CD4-positive, CD25-positive, alpha-beta regulatory T cell (primary cell): ENCODE data around the gene SAMD3. TPM values are rescaled to one million over a fixed set of nuclear protein-coding genes. Genes with fewer than 3 reads are reported as not detected.

ENCODE experiments used
- ATAC-seq, 2 donors: fragments of 150-1000 bp; cut with Tn5 transposase; one replicate each; pipeline ENCODE4 v1.10.0; 2021; ENCODE audit warnings: low read depth in 2 of 2, moderate number of reproducible peaks in 2 of 2, moderate library complexity in 1 of 2
- DNase-seq, 3 donors: peaks; one replicate each; pipeline versions ENCODE4 v3.0.0 to v3.0.0-alpha.2; 2012 to 2022; ENCODE audit warnings: mixed read lengths in 1 of 3
- H3K27ac ChIP-seq: one replicate; pipeline ENCODE4 v1.7.0; 2013; ENCODE audit warnings: mild to moderate bottlenecking, low read length; ENCODE audit not compliant: insufficient read depth, poor library complexity, severe bottlenecking
- H3K27me3 ChIP-seq: one replicate; pipeline ENCODE4 v1.7.0; 2013; ENCODE audit warnings: low read length; ENCODE audit not compliant: control insufficient read depth, insufficient read depth
- H3K36me3 ChIP-seq: one replicate; pipeline ENCODE4 v1.7.0; 2013; ENCODE audit warnings: mild to moderate bottlenecking, low read length, moderate library complexity; ENCODE audit not compliant: control insufficient read depth, insufficient read depth
- H3K4me1 ChIP-seq: 2 replicates; pipeline ENCODE4 v1.7.0; 2013; ENCODE audit warnings: mild to moderate bottlenecking, low read length; ENCODE audit not compliant: insufficient read depth, control insufficient read depth, poor library complexity, severe bottlenecking
- H3K4me3 ChIP-seq: one replicate; pipeline ENCODE4 v1.7.0; 2013; ENCODE audit warnings: low read depth, mild to moderate bottlenecking, low read length, moderate library complexity
- H3K9me3 ChIP-seq, 2 experiments: 1 replicate in 1 of 2; 2 replicates in 1 of 2; pipeline ENCODE4 v1.7.0; 2013; ENCODE audit warnings: low read length in 2 of 2, mild to moderate bottlenecking in 1 of 2, moderate library complexity in 1 of 2; ENCODE audit not compliant: control insufficient read depth in 2 of 2
- H3K27ac Mint-ChIP-seq, 3 donors: one replicate each; pipeline ENCODE4 v1.8.0; 2020 to 2022; ENCODE audit warnings: mild to moderate bottlenecking in 3 of 3, mixed read lengths in 3 of 3, moderate library complexity in 2 of 3
- H3K27me3 Mint-ChIP-seq: one replicate; pipeline ENCODE4 v1.8.0; 2022; ENCODE audit warnings: mild to moderate bottlenecking, mixed read lengths
- H3K36me3 Mint-ChIP-seq: one replicate; pipeline ENCODE4 v1.8.0; 2020; ENCODE audit warnings: mixed read lengths
- H3K4me1 Mint-ChIP-seq, 4 donors: one replicate each; pipeline ENCODE4 v1.8.0; 2020 to 2022; ENCODE audit warnings: mixed read lengths in 4 of 4, mild to moderate bottlenecking in 1 of 4
- H3K4me3 Mint-ChIP-seq, 4 donors: one replicate each; pipeline ENCODE4 v1.8.0; 2020 to 2022; ENCODE audit warnings: mild to moderate bottlenecking in 4 of 4, mixed read lengths in 4 of 4, moderate library complexity in 3 of 4
- H3K9me3 Mint-ChIP-seq, 7 donors: one replicate each; pipeline ENCODE4 v1.8.0; 2020 to 2022; ENCODE audit warnings: mixed read lengths in 7 of 7, mild to moderate bottlenecking in 3 of 7, moderate library complexity in 2 of 7
- polyA plus RNA-seq, 4 donors: library from polyadenylated mRNA; unstranded; fragments of 300-500 nt; fragmentation: Illumina TruSeq; gene quantifications; one replicate each; pipeline ENCODE4 v1.2.3, GENCODE V29; 2021
- total RNA-seq: library from RNA; stranded (reverse); gene quantifications from one replicate; pipeline ENCODE4 v1.2.3, GENCODE V29; 2022

SAMD3 gene
- total and polyA plus RNA-seq, 5 donors from 2014 or later = 25.0 to 70.7 (median 49.6) TPM

GRCh38 chr6:130140084-130140483 is 82.7 kb downstream of the SAMD3 start:
- DNase-seq (no peak), ATAC-seq (no peak)
- no peaks in the 10 kb centered on the region for H3K27me3 Mint-ChIP-seq
- H3K4me1 Mint-ChIP-seq = peaks cover 33 to 72% (median 58%) of the 10 kb centered on the region in 4 donors
- no peak overlapping the region for H3K27ac ChIP-seq
- H3K9me3 Mint-ChIP-seq = no peaks in the 10 kb centered on the region
- peaks cover 49% of the 10 kb centered on the region for H3K4me1 ChIP-seq
- H3K9me3 ChIP-seq = no peaks in the 10 kb centered on the region
- peak overlapping the region; percentile 67 to 98 (median 97) for H3K27ac Mint-ChIP-seq
- H3K27me3 ChIP-seq = no peaks in the 10 kb centered on the region
- peaks cover 62% of the 10 kb centered on the region for H3K36me3 Mint-ChIP-seq
- peak overlapping the region in 1 of 4 donors; percentile 86 for H3K4me3 Mint-ChIP-seq
- H3K4me3 ChIP-seq = peak overlapping the region; percentile 4
- peaks cover 14% of the 10 kb centered on the region for H3K36me3 ChIP-seq

GRCh38 chr6:130138909-130139242 is 83.9 kb downstream of the SAMD3 start:
- peaks cover 59% of the 10 kb centered on the region for H3K36me3 Mint-ChIP-seq
- peak overlapping the region; percentile 97 to 98 (median 98) for H3K27ac Mint-ChIP-seq
- DNase-seq = no peak
- Histone ChIP-seq H3K27ac (peak overlapping the region; percentile 61), H3K9me3 (no peaks in the 10 kb centered on the region), H3K36me3 (peaks cover 6% of the 10 kb centered on the region), H3K4me3 (peak overlapping the region; percentile 83), H3K27me3 (no peaks in the 10 kb centered on the region), H3K4me1 (peaks cover 61% of the 10 kb centered on the region)
- ATAC-seq = peak; percentile 22 to 46
- peaks cover 39 to 82% (median 68%) of the 10 kb centered on the region in 4 donors for H3K4me1 Mint-ChIP-seq
- H3K27me3 Mint-ChIP-seq = no peaks in the 10 kb centered on the region
- H3K4me3 Mint-ChIP-seq = peak overlapping the region; percentile 66 to 91 (median 86)
- H3K9me3 Mint-ChIP-seq = no peaks in the 10 kb centered on the region

- H3K27ac ChIP-seq = peak overlapping the region; percentile 61
- ATAC-seq (peak; percentile 27 to 41), DNase-seq (peak in 2 of 3 donors; percentile 38 to 76)
- peak overlapping the region; percentile 66 to 91 (median 86) for H3K4me3 Mint-ChIP-seq
- H3K9me3 ChIP-seq = no peaks in the 10 kb centered on the region
- peak overlapping the region; percentile 83 for H3K4me3 ChIP-seq
- H3K27me3 ChIP-seq = no peaks in the 10 kb centered on the region
- no peaks in the 10 kb centered on the region for H3K27me3 Mint-ChIP-seq
- peaks cover 53% of the 10 kb centered on the region for H3K36me3 Mint-ChIP-seq
- peaks cover 3% of the 10 kb centered on the region for H3K36me3 ChIP-seq
- H3K27ac Mint-ChIP-seq = peak overlapping the region; percentile 97 to 98 (median 98)
- H3K4me1 ChIP-seq = peaks cover 67% of the 10 kb centered on the region
- peaks cover 39 to 88% (median 72%) of the 10 kb centered on the region in 4 donors for H3K4me1 Mint-ChIP-seq
- H3K9me3 Mint-ChIP-seq = no peaks in the 10 kb centered on the region
These were observed 84.4 kb downstream of the SAMD3 start for GRCh38 chr6:130138116-130138908.

GRCh38 chr6:130136798-130137197 is 86.0 kb downstream of the SAMD3 start:
- Histone ChIP-seq H3K36me3 (peaks cover 3% of the 10 kb centered on the region), H3K27ac (peak overlapping the region; percentile 85), H3K4me1 (peaks cover 81% of the 10 kb centered on the region), H3K9me3 (no peaks in the 10 kb centered on the region), H3K4me3 (no peak overlapping the region), H3K27me3 (no peaks in the 10 kb centered on the region)
- H3K4me3 Mint-ChIP-seq = peak overlapping the region in 2 of 4 donors; percentile 26 to 66
- peaks cover 45% of the 10 kb centered on the region for H3K36me3 Mint-ChIP-seq
- no peak for ATAC-seq
- H3K9me3 Mint-ChIP-seq = no peaks in the 10 kb centered on the region
- H3K4me1 Mint-ChIP-seq = peaks cover 43 to 92% (median 80%) of the 10 kb centered on the region in 4 donors
- peak overlapping the region; percentile 80 to 98 (median 97) for H3K27ac Mint-ChIP-seq
- no peak for DNase-seq
- no peaks in the 10 kb centered on the region for H3K27me3 Mint-ChIP-seq

- H3K27me3 ChIP-seq = no peaks in the 10 kb centered on the region
- peak overlapping the region; percentile 63 for H3K4me3 ChIP-seq
- Mint-ChIP-seq H3K27ac (peak overlapping the region; percentile 95 to 98 (median 97)), H3K27me3 (no peaks in the 10 kb centered on the region), H3K36me3 (peaks cover 35% of the 10 kb centered on the region), H3K4me1 (peaks cover 43 to 97% (median 86%) of the 10 kb centered on the region in 4 donors), H3K9me3 (no peaks in the 10 kb centered on the region), H3K4me3 (peak overlapping the region; percentile 37 to 76 (median 66))
- H3K9me3 ChIP-seq = no peaks in the 10 kb centered on the region
- H3K27ac ChIP-seq = peak overlapping the region; percentile 85
- peaks cover 91% of the 10 kb centered on the region for H3K4me1 ChIP-seq
- no peak for ATAC-seq
- peaks cover 3% of the 10 kb centered on the region for H3K36me3 ChIP-seq
- DNase-seq = peak in 2 of 3 donors; percentile 43 to 80
These were observed 88.2 kb downstream of the SAMD3 start for GRCh38 chr6:130134582-130134981.

- H3K27me3 Mint-ChIP-seq = no peaks in the 10 kb centered on the region
- DNase-seq (peak; percentile 10 to 97 (median 89)), ATAC-seq (peak; percentile 93)
- peaks cover 0 to 2% (median 0%) of the 10 kb centered on the region in 7 donors for H3K9me3 Mint-ChIP-seq
- H3K27ac Mint-ChIP-seq = peak overlapping the region; percentile 96 to 98 (median 97)
- H3K9me3 ChIP-seq = no peaks in the 10 kb centered on the region
- peaks cover 80% of the 10 kb centered on the region for H3K4me1 ChIP-seq
- H3K27ac ChIP-seq = peak overlapping the region; percentile 85
- H3K4me1 Mint-ChIP-seq = peaks cover 33 to 95% (median 74%) of the 10 kb centered on the region in 4 donors
- H3K36me3 Mint-ChIP-seq = peaks cover 27% of the 10 kb centered on the region
- H3K27me3 ChIP-seq = no peaks in the 10 kb centered on the region
- H3K36me3 ChIP-seq = peaks cover 3% of the 10 kb centered on the region
- H3K4me3 ChIP-seq = peak overlapping the region; percentile 63
- peak overlapping the region; percentile 56 to 92 (median 79) for H3K4me3 Mint-ChIP-seq
These were observed 90.5 kb downstream of the SAMD3 start for GRCh38 chr6:130132286-130132701.

DNA sequence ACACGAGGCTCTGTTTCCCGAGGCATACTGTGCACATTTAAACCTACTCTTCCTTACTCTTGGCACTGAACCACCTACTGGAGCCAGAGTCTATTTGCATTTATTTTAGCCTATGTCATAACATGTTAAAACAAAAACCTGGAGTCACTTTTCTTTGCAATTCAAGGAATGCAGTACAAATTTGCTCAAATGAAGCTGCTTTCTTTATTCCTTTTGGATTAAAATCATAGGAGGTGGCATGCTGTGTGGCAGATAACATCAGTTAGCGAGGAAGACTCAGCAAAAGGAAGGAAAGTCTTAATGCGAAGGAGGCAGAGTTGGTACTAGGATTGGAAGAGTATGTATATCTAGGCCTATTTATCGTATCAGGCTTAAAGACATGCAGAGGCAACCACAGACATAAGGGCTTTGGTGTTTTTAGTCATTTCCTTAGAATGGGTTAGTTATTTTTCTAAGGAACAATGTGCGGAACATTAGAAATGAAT is 92.9 kb downstream of the SAMD3 start:
- Histone ChIP-seq H3K9me3 (no peaks in the 10 kb centered on the region), H3K27me3 (no peaks in the 10 kb centered on the region), H3K4me1 (peaks cover 67% of the 10 kb centered on the region), H3K36me3 (no peaks in the 10 kb centered on the region), H3K4me3 (no peak overlapping the region), H3K27ac (no peak overlapping the region)
- Mint-ChIP-seq H3K27me3 (no peaks in the 10 kb centered on the region), H3K36me3 (peaks cover 24% of the 10 kb centered on the region), H3K4me3 (peak overlapping the region in 1 of 4 donors; percentile 33), H3K9me3 (peaks cover 0 to 4% (median 0%) of the 10 kb centered on the region in 7 donors), H3K4me1 (peaks cover 35 to 92% (median 68%) of the 10 kb centered on the region in 4 donors), H3K27ac (peak overlapping the region; percentile 78 to 98 (median 85))
- DNase-seq (no peak), ATAC-seq (no peak)
